GM12892 (cell line): ENCODE results near the gene ARSD.
"Not testable (repeated sequence)": the region's sequence is repeated elsewhere in the genome, so short reads cannot be mapped to it uniquely, and the experiment has no call there.

ENCODE experiments used
- POLR2A ChIP-seq: IDR thresholded peaks from 2 replicates; pipeline ENCODE4 v1.6.1; 2011; ENCODE audit warnings: low read depth, low read length, control low read depth
- POLR2AphosphoS5 ChIP-seq: IDR thresholded peaks from 2 replicates; pipeline ENCODE4 v1.6.1; 2011; ENCODE audit warnings: low read depth, low read length, control low read depth
- TAF1 ChIP-seq: IDR thresholded peaks from 2 replicates; pipeline ENCODE4 v1.6.1; 2011; ENCODE audit warnings: low read depth, mild to moderate bottlenecking, control low read depth, low read length, borderline replicate concordance

DNA sequence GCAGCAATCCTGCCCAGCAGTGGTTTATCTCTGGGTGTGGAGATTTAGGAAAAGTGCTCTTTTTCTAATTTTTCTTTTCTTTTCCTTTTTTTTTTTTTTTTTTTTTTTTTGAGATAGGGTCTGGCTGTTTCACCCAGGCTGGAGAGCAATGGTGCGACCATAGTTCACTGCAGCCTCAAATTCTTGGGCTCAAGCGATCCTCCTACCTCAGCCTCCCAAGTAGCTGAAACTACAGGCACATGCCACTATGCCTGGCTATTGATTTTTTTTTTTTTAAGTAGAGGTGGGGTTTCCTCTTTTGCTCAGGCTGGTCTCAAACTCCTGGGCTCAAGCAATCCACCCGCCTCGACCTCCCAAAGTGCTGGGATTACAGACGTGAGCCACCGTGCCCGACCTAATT, 34.3 kb upstream of the ARSD start:
- TF ChIP-seq POLR2A, TAF1, POLR2AphosphoS5: not testable (repeated sequence)
